ENCODE results near the gene TRAP1.

TRAP1 gene

GRCh38 chr16:3738128-3738527 lies 20.8 kb upstream of the TRAP1 start:
- in situ Hi-C loops (cut with MboI; ENCODE audit: low pct_unique_long_range_greater_than_20kb, low sequenced_read_pairs, unreplicated experiment): no loop called here
- no peak for TF ChIP-seq CTCF (IDR thresholded peaks at IDR 0.05; ENCODE audit: extremely low read depth, insufficient read depth, missing control alignments)
- no peak for DNase-seq (ENCODE audit: low spot score)

- in situ Hi-C loops (cut with MboI; ENCODE audit: low pct_unique_long_range_greater_than_20kb, low sequenced_read_pairs, unreplicated experiment): no loop called here
- DNase-seq (ENCODE audit: low spot score): no peak
- TF ChIP-seq CTCF (IDR thresholded peaks at IDR 0.05; ENCODE audit: extremely low read depth, insufficient read depth, missing control alignments): no peak
These were observed 19.9 kb upstream of the TRAP1 start for GRCh38 chr16:3737181-3737580.

- in situ Hi-C loops (cut with MboI; ENCODE audit: low pct_unique_long_range_greater_than_20kb, low sequenced_read_pairs, unreplicated experiment): no loop called here
- no peak for TF ChIP-seq CTCF (IDR thresholded peaks at IDR 0.05; ENCODE audit: extremely low read depth, insufficient read depth, missing control alignments)
- DNase-seq (ENCODE audit: low spot score): no peak
These were observed 18.8 kb upstream of the TRAP1 start for GRCh38 chr16:3736116-3736515.

- in situ Hi-C loops (cut with MboI; ENCODE audit: low pct_unique_long_range_greater_than_20kb, low sequenced_read_pairs, unreplicated experiment): no loop called here
- no peak for TF ChIP-seq CTCF (IDR thresholded peaks at IDR 0.05; ENCODE audit: extremely low read depth, insufficient read depth, missing control alignments)
- DNase-seq (ENCODE audit: low spot score): no peak
These were observed 18.2 kb upstream of the TRAP1 start for GRCh38 chr16:3735541-3735940.

- in situ Hi-C loops (cut with MboI; ENCODE audit: low pct_unique_long_range_greater_than_20kb, low sequenced_read_pairs, unreplicated experiment): no loop called here
- no peak for TF ChIP-seq CTCF (IDR thresholded peaks at IDR 0.05; ENCODE audit: extremely low read depth, insufficient read depth, missing control alignments)
- DNase-seq (ENCODE audit: low spot score): no peak
These were observed 17.5 kb upstream of the TRAP1 start for GRCh38 chr16:3734758-3735221.

GRCh38 chr16:3734084-3734757 lies 16.9 kb upstream of the TRAP1 start:
- TF ChIP-seq CTCF (IDR thresholded peaks at IDR 0.05; ENCODE audit: extremely low read depth, insufficient read depth, missing control alignments): no peak
- in situ Hi-C loops (cut with MboI; ENCODE audit: low pct_unique_long_range_greater_than_20kb, low sequenced_read_pairs, unreplicated experiment): no loop called here
- DNase-seq (ENCODE audit: low spot score): no peak
